Measurements from ENCODE around the gene AMDHD2. TPM values are rescaled to one million over a fixed set of nuclear protein-coding genes. Genes with fewer than 3 reads are reported as not detected.

AMDHD2 gene
- total RNA-seq, 1 donor from 2014 or later = 12.4 TPM

GRCh38 chr16:2512735-2513404 is 7.3 kb upstream of the AMDHD2 start:
- DNase-seq (ENCODE audit: low spot score) = no peak
- intact Hi-C loops (cut with DNase I) = loop anchor here (10.0 kb wide), 1 partner anchor 248 kb away; the partner anchor contains the start of gene RNPS1

GRCh38 chr16:2513405-2514332 is 6.5 kb upstream of the AMDHD2 start, which contains the start of gene ATP6V0C:
Gene ATP6V0C (plus strand): TSS chr16:2513952. CDS start chr16:2514104, 152 bp downstream.
- peak; percentile 95 for DNase-seq (ENCODE audit: low spot score)

GRCh38 chr16:2514333-2515179 is 5.6 kb upstream of the AMDHD2 start:
- DNase-seq (ENCODE audit: low spot score) = no peak
- intact Hi-C loops (cut with DNase I) = loop anchor here (10.0 kb wide), 1 partner anchor 250 kb away; the partner anchor contains the start of gene RNPS1

More at GRCh38 chr16:2513405-2514332, 6.5 kb upstream of the AMDHD2 start, which contains the start of gene ATP6V0C:
- intact Hi-C loops (cut with DNase I) = loop anchor here (10.0 kb wide), 1 partner anchor 249 kb away; the partner anchor contains the start of gene RNPS1

GRCh38 chr16:2515180-2515851 is 4.9 kb upstream of the AMDHD2 start:
- intact Hi-C loops (cut with DNase I) = loop anchor here (10.0 kb wide), 1 partner anchor 251 kb away; the partner anchor contains the start of gene RNPS1
- no peak for DNase-seq (ENCODE audit: low spot score)

- DNase-seq (ENCODE audit: low spot score) = no peak
- intact Hi-C loops (cut with DNase I) = loop anchor here (10.0 kb wide), 1 partner anchor 252 kb away; the partner anchor contains the start of gene RNPS1
These were observed 3.6 kb upstream of the AMDHD2 start for GRCh38 chr16:2516391-2517240.

GRCh38 chr16:2517954-2518605 is 2.1 kb upstream of the AMDHD2 start:
- intact Hi-C loops (cut with DNase I) = loop anchor here (10.0 kb wide), 1 partner anchor 253 kb away; the partner anchor contains the start of gene RNPS1
- DNase-seq (ENCODE audit: low spot score) = no peak

GRCh38 chr16:2518823-2519710 is 1.1 kb upstream of the AMDHD2 start:
- DNase-seq (ENCODE audit: low spot score) = no peak
- intact Hi-C loops (cut with DNase I) = loop anchor here (10.0 kb wide), 1 partner anchor 254 kb away; the partner anchor contains the start of gene RNPS1

- intact Hi-C loops (cut with DNase I) = loop anchor here (10.0 kb wide), 1 partner anchor 255 kb away; the partner anchor contains the start of gene RNPS1
- no peak for DNase-seq (ENCODE audit: low spot score)
These were observed 475 bp upstream of the AMDHD2 start for GRCh38 chr16:2519711-2520080.

- DNase-seq (ENCODE audit: low spot score) = peak; percentile 69
These were observed 787 bp downstream of the AMDHD2 start for GRCh38 chr16:2520784-2521531.

GRCh38 chr16:2523801-2524231 is 3.6 kb downstream of the AMDHD2 start:
- intact Hi-C loops (cut with DNase I) = no loop called here
- DNase-seq (ENCODE audit: low spot score) = no peak

More at GRCh38 chr16:2520784-2521531, 787 bp downstream of the AMDHD2 start:
- intact Hi-C loops (cut with DNase I) = no loop called here

GRCh38 chr16:2524339-2524938 is 4.3 kb downstream of the AMDHD2 start:
- intact Hi-C loops (cut with DNase I) = no loop called here
- no peak for DNase-seq (ENCODE audit: low spot score)

GRCh38 chr16:2526135-2526534 is 6.0 kb downstream of the AMDHD2 start:
- intact Hi-C loops (cut with DNase I) = no loop called here
- DNase-seq (ENCODE audit: low spot score) = no peak

- intact Hi-C loops (cut with DNase I) = no loop called here
- DNase-seq (ENCODE audit: low spot score) = no peak
These were observed 7.1 kb downstream of the AMDHD2 start for GRCh38 chr16:2527071-2527783.

GRCh38 chr16:2527784-2528100 is 7.6 kb downstream of the AMDHD2 start:
- intact Hi-C loops (cut with DNase I) = no loop called here
- DNase-seq (ENCODE audit: low spot score) = no peak
